Adrenal gland (tissue), 12 donors: ENCODE measurements around the gene CDH12. TPM values are rescaled to one million over a fixed set of nuclear protein-coding genes. Genes with fewer than 3 reads are reported as not detected.
"Not testable (repeated sequence)": the region's sequence is repeated elsewhere in the genome, so short reads cannot be mapped to it uniquely, and the experiment has no call there.

Source experiments
- DNase-seq, 7 donors: peaks; one replicate each; pipeline ENCODE4 v3.0.0-alpha.2; 2019 to 2020
- H3K27ac ChIP-seq, 5 donors: fragments of 200-600 bp; sonication (generic) in 4 of 5; 1 replicate in 3 of 5; 2 replicates in 2 of 5; pipeline versions ENCODE4 v1.5.1 to v1.8.0; 2016 to 2020; ENCODE audit warnings: mild to moderate bottlenecking in 1 of 5
- H3K27me3 ChIP-seq: fragments of 200-600 bp; 2 replicates; pipeline ENCODE4 v1.8.0; 2021
- H3K36me3 ChIP-seq, 2 donors: fragments of 200-600 bp; replicated peaks in 1 of 2; 1 replicate in 1 of 2; 2 replicates in 1 of 2; pipeline versions ENCODE4 v1.5.1 to v1.8.0; 2018 to 2022
- H3K4me1 ChIP-seq, 2 donors: fragments of 200-600 bp; replicated peaks in 1 of 2; 1 replicate in 1 of 2; 2 replicates in 1 of 2; pipeline versions ENCODE4 v1.5.1 to v1.8.0; 2018 to 2021
- H3K4me3 ChIP-seq, 4 donors: fragments of 200-600 bp; sonication (generic) in 3 of 4; one replicate each; pipeline ENCODE4 v1.5.1; 2016 to 2018
- H3K9me3 ChIP-seq, 3 donors: fragments of 200-600 bp; sonication (generic) in 1 of 3; replicated peaks in 1 of 3; 1 replicate in 2 of 3; 2 replicates in 1 of 3; pipeline versions ENCODE4 v1.5.1 to v1.8.0; 2016 to 2021
- POLR2A ChIP-seq, 2 donors: fragments of 450-650 bp; IDR thresholded peaks; one replicate each; pipeline ENCODE4 v1.6.1; 2017; ENCODE audit warnings: antibody characterized with exemption in 2 of 2, mild to moderate bottlenecking in 2 of 2, moderate library complexity in 1 of 2
- WGBS, 4 donors: extraction: QIAGEN DNeasy Blood & Tissue Kit in 2 of 4; methylation state at CpG; one replicate each; pipeline versions ENCODE4 v1.1.5 to v1.1.7; 2013 to 2017; 5-methylcytosine and 5-hydroxymethylcytosine counted together
- intact Hi-C, 2 donors: fragments of 100-400 bp; cut with DNase I; formaldehyde crosslinking; loops; one replicate each; pipeline versions ENCODE4 v1.14.1 to v1.15.0; 2022 to 2023
- polyA plus RNA-seq, 3 donors: library from polyadenylated mRNA; stranded (reverse); fragments of 200-250 nt in 2 of 3; fragments of 350-450 nt in 1 of 3; fragmentation: Illumina TruSeq in 1 of 3; extraction: RNeasy Lipid Tissue Mini Kit (QIAGEN cat#74804) in 1 of 3; gene quantifications; one replicate each; pipeline ENCODE4 v1.2.3, GENCODE V29; 2013 to 2014
- total RNA-seq, 9 donors: library from RNA; depleted of rRNA in 4 of 9; stranded (reverse); fragments of >200 nt in 4 of 9; fragments of 120-200 nt in 1 of 9; fragmentation: NEBNext Ultra II Directional in 1 of 9; extraction: Animal tissue kit (Norgen Biotek cat#: 25700) in 1 of 9; gene quantifications; one replicate each; pipeline versions ENCODE4 v1.1.0 to v1.2.4, GENCODE V29; 2013 to 2023
- TF ChIP-seq, protein P1 (sequence below), 6 experiments: fragments of 450-650 bp in 4 of 6; fragments of 200-600 bp in 2 of 6; sonication (generic) in 1 of 6; IDR thresholded peaks; 1 replicate in 5 of 6; 2 replicates in 1 of 6; pipeline versions ENCODE4 v1.5.1 to v1.8.0; 2016 to 2021; ENCODE audit warnings: antibody characterized with exemption in 6 of 6, mild to moderate bottlenecking in 2 of 6, moderate library complexity in 1 of 6
- donor health status: healthy with polysubstance abuse.
- donor health status: Bipolar disorder and iron deficiency.
- donor health status: DM: yes; HTN: yes; CAD: no.
- donor health status: DM: no; HTN: no; CAD: no.
- donor health status: DM: no; HTN: no; CAD: no.
- donor health status: DM: yes; HTN: yes; CAD: no.

CDH12 gene
- total and polyA plus RNA-seq, 12 donors, result 0.80 to 16.5 (median 7.8) TPM

GRCh38 chr5:22351178-22351577 lies 502.0 kb downstream of the CDH12 start:
- intact Hi-C loops, result no loop called here
- TF ChIP-seq, protein P1, sequence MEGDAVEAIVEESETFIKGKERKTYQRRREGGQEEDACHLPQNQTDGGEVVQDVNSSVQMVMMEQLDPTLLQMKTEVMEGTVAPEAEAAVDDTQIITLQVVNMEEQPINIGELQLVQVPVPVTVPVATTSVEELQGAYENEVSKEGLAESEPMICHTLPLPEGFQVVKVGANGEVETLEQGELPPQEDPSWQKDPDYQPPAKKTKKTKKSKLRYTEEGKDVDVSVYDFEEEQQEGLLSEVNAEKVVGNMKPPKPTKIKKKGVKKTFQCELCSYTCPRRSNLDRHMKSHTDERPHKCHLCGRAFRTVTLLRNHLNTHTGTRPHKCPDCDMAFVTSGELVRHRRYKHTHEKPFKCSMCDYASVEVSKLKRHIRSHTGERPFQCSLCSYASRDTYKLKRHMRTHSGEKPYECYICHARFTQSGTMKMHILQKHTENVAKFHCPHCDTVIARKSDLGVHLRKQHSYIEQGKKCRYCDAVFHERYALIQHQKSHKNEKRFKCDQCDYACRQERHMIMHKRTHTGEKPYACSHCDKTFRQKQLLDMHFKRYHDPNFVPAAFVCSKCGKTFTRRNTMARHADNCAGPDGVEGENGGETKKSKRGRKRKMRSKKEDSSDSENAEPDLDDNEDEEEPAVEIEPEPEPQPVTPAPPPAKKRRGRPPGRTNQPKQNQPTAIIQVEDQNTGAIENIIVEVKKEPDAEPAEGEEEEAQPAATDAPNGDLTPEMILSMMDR (IDR thresholded peaks at IDR 0.05), result no peak
- no peak for TF ChIP-seq POLR2A (IDR thresholded peaks at IDR 0.05)
- H3K27ac ChIP-seq, result no peak overlapping the region
- no peak for DNase-seq
- WGBS, 4 donors, result 35 to 77% (median 65%) methylated on average over 2 of the region's 2 CpGs
- H3K36me3 ChIP-seq, result no peaks in the 10 kb centered on the region
- no peaks in the 10 kb centered on the region for H3K4me1 ChIP-seq
- no peaks in the 10 kb centered on the region for H3K27me3 ChIP-seq
- no peaks in the 10 kb centered on the region for H3K9me3 ChIP-seq
- H3K4me3 ChIP-seq, result no peak overlapping the region

GRCh38 chr5:22348027-22348426 lies 505.1 kb downstream of the CDH12 start:
- DNase-seq, result no peak
- Histone ChIP-seq H3K27ac (no peak overlapping the region), H3K9me3 (no peaks in the 10 kb centered on the region), H3K27me3 (no peaks in the 10 kb centered on the region), H3K36me3 (no peaks in the 10 kb centered on the region), H3K4me3 (no peak overlapping the region), H3K4me1 (no peaks in the 10 kb centered on the region)
- TF ChIP-seq, protein P1 (IDR thresholded peaks at IDR 0.05), result no peak
- no peak for TF ChIP-seq POLR2A (IDR thresholded peaks at IDR 0.05)
- intact Hi-C loops, result no loop called here
- WGBS, 4 donors, result 57 to 65% (median 61%) methylated on average over 6 of the region's 6 CpGs

GRCh38 chr5:22344000-22344399 lies 509.1 kb downstream of the CDH12 start:
- Histone ChIP-seq H3K36me3 (no peaks in the 10 kb centered on the region), H3K27me3 (no peaks in the 10 kb centered on the region), H3K4me1 (no peaks in the 10 kb centered on the region), H3K9me3 (no peaks in the 10 kb centered on the region), H3K27ac (no peak overlapping the region), H3K4me3 (no peak overlapping the region)
- WGBS, 4 donors, result 46 to 64% (median 54%) methylated on average over 2 of the region's 2 CpGs
- TF ChIP-seq POLR2A (IDR thresholded peaks at IDR 0.05), result no peak
- TF ChIP-seq, protein P1 (IDR thresholded peaks at IDR 0.05), result no peak
- no peak for DNase-seq
- intact Hi-C loops, result no loop called here

GRCh38 chr5:22341406-22341805 lies 511.7 kb downstream of the CDH12 start:
- intact Hi-C loops, result no loop called here
- Histone ChIP-seq H3K4me3 (no peak overlapping the region), H3K9me3 (no peaks in the 10 kb centered on the region), H3K27me3 (no peaks in the 10 kb centered on the region), H3K36me3 (no peaks in the 10 kb centered on the region), H3K27ac (no peak overlapping the region), H3K4me1 (no peaks in the 10 kb centered on the region)
- 68 to 91% (median 78%) methylated on average over 2 of the region's 2 CpGs for WGBS, 4 donors
- no peak for DNase-seq
- TF ChIP-seq, protein P1 (IDR thresholded peaks at IDR 0.05), result no peak
- TF ChIP-seq POLR2A (IDR thresholded peaks at IDR 0.05), result no peak

- H3K36me3 ChIP-seq, H3K27ac ChIP-seq, DNase-seq, H3K4me1 ChIP-seq, H3K27me3 ChIP-seq, intact Hi-C loops, H3K4me3 ChIP-seq, H3K9me3 ChIP-seq: not testable (repeated sequence)
- 78 to 79% (median 79%) methylated on average over 3 of the region's 3 CpGs for WGBS, 4 donors
Observed at GRCh38 chr5:22332949-22333348, 520.2 kb downstream of the CDH12 start.
